ENCODE data around the gene MPST.

The MPST gene

GRCh38 chr22:37024339-37025157, 5.0 kb downstream of the MPST start:
- TF ChIP-seq EZH2phosphoT487 (IDR thresholded peaks at IDR 0.05; ENCODE audit: borderline replicate concordance), result no peak
- TF ChIP-seq, protein P1, sequence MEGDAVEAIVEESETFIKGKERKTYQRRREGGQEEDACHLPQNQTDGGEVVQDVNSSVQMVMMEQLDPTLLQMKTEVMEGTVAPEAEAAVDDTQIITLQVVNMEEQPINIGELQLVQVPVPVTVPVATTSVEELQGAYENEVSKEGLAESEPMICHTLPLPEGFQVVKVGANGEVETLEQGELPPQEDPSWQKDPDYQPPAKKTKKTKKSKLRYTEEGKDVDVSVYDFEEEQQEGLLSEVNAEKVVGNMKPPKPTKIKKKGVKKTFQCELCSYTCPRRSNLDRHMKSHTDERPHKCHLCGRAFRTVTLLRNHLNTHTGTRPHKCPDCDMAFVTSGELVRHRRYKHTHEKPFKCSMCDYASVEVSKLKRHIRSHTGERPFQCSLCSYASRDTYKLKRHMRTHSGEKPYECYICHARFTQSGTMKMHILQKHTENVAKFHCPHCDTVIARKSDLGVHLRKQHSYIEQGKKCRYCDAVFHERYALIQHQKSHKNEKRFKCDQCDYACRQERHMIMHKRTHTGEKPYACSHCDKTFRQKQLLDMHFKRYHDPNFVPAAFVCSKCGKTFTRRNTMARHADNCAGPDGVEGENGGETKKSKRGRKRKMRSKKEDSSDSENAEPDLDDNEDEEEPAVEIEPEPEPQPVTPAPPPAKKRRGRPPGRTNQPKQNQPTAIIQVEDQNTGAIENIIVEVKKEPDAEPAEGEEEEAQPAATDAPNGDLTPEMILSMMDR (conservative IDR thresholded peaks at IDR 0.05; ENCODE audit: low read length), result no peak
- Histone ChIP-seq H3K4me3 (ENCODE audit: low read length, poor library complexity, severe bottlenecking) (no peak overlapping the region), H3K4me2 (ENCODE audit: low read depth, low read length, poor library complexity, severe bottlenecking) (peak overlapping the region; percentile 9), H3K4me1 (ENCODE audit: insufficient read depth, low read length, poor library complexity, severe bottlenecking) (peaks cover 12% of the 10 kb centered on the region), H3K36me3 (ENCODE audit: insufficient read depth, low read length) (peaks cover 17% of the 10 kb centered on the region; the same call in 1 of the 2 replicates), H3K9me3 (ENCODE audit: insufficient read depth, low read depth, low read length) (no peaks in the 10 kb centered on the region), H3K9me2 (replicated peaks; ENCODE audit: low read depth, low read length) (no peaks in the 10 kb centered on the region), H3K27me3 (ENCODE audit: insufficient read depth, low read length, poor library complexity, severe bottlenecking) (peaks cover 5% of the 10 kb centered on the region), H4K20me1 (ENCODE audit: insufficient read depth, low read length, poor library complexity, severe bottlenecking) (peaks cover 16% of the 10 kb centered on the region), H2AFZ (ENCODE audit: low read length) (no peak overlapping the region), H3K9ac (ENCODE audit: low read depth, low read length, poor library complexity, severe bottlenecking) (no peak overlapping the region), H3F3A (ENCODE audit: low read depth) (no peaks in the 10 kb centered on the region), H3K79me2 (ENCODE audit: insufficient read depth, low read length) (peaks cover 52% of the 10 kb centered on the region)

DNA sequence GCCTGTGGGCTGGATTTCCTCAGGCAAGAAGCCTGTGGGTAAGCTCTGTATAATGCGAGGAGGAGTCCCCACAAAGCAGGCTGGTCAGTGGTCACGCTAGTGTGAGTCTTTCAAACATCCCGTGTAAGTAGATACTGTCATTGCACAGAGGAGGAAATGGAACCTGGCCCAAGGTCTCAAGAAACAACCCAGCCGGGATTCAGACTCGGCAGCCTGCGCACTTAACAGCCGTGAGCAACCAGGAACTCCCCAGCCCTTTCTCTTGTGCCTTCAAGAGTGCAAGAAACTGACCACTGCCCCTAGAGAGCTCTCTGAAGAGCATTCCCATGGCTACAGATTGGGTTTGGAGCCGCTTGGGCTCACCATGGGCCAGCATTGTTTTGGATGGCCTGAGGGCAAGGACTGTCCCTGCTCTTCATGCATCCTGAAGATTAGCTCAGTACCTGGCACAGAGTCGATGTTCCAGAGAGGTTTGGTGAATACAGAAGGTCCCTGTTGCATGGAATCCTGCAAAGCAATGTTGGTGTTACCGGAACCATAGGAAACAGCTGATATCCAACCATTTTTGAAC, 6.0 kb downstream of the MPST start:
- TF ChIP-seq, protein P1 (conservative IDR thresholded peaks at IDR 0.05; ENCODE audit: low read length), result no peak
- no peak for TF ChIP-seq EZH2phosphoT487 (IDR thresholded peaks at IDR 0.05; ENCODE audit: borderline replicate concordance)
- H3K27me3 ChIP-seq (ENCODE audit: insufficient read depth, low read length, poor library complexity, severe bottlenecking), result no peaks in the 10 kb centered on the region
- H3K79me2 ChIP-seq (ENCODE audit: insufficient read depth, low read length), result peaks cover 42% of the 10 kb centered on the region
- H3F3A ChIP-seq (ENCODE audit: low read depth), result no peaks in the 10 kb centered on the region
- no peaks in the 10 kb centered on the region for H3K9me2 ChIP-seq (replicated peaks; ENCODE audit: low read depth, low read length)
- no peak overlapping the region for H3K9ac ChIP-seq (ENCODE audit: low read depth, low read length, poor library complexity, severe bottlenecking)
- no peaks in the 10 kb centered on the region for H3K9me3 ChIP-seq (ENCODE audit: insufficient read depth, low read depth, low read length)
- H3K4me3 ChIP-seq (ENCODE audit: low read length, poor library complexity, severe bottlenecking), result no peak overlapping the region
- no peak overlapping the region for H2AFZ ChIP-seq (ENCODE audit: low read length)
- H3K4me2 ChIP-seq (ENCODE audit: low read depth, low read length, poor library complexity, severe bottlenecking), result no peak overlapping the region
- H3K36me3 ChIP-seq (ENCODE audit: insufficient read depth, low read length), result peaks cover 24% of the 10 kb centered on the region; the same call in 1 of the 2 replicates
- peaks cover 12% of the 10 kb centered on the region for H3K4me1 ChIP-seq (ENCODE audit: insufficient read depth, low read length, poor library complexity, severe bottlenecking)
- peaks cover 16% of the 10 kb centered on the region for H4K20me1 ChIP-seq (ENCODE audit: insufficient read depth, low read length, poor library complexity, severe bottlenecking)

DNA sequence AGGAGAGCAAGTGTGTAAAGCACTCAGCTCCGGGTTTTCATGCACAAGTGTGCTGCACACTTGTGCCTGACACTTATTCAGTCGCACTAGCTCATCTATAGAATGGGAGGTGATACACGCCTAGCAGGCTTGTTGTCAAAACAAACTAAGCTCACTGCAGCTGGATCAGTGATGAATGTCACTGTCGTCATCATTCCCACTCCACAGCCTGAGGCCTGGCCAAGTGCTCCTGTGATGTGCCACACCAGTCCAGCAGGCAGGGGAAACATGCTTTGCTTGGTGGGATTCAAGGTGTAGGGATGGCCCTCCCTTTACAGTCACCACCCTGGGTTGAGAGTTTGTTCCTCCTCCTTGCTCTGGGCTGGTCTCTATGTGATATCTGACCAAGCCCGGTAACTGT, 6.8 kb downstream of the MPST start:
- no peak overlapping the region for H3K4me2 ChIP-seq (ENCODE audit: low read depth, low read length, poor library complexity, severe bottlenecking)
- H3K27me3 ChIP-seq (ENCODE audit: insufficient read depth, low read length, poor library complexity, severe bottlenecking), result no peaks in the 10 kb centered on the region
- H3K79me2 ChIP-seq (ENCODE audit: insufficient read depth, low read length), result peaks cover 35% of the 10 kb centered on the region
- TF ChIP-seq, protein P1 (conservative IDR thresholded peaks at IDR 0.05; ENCODE audit: low read length), result no peak
- no peak for TF ChIP-seq EZH2phosphoT487 (IDR thresholded peaks at IDR 0.05; ENCODE audit: borderline replicate concordance)
- peaks cover 16% of the 10 kb centered on the region for H4K20me1 ChIP-seq (ENCODE audit: insufficient read depth, low read length, poor library complexity, severe bottlenecking)
- no peak overlapping the region for H3K9ac ChIP-seq (ENCODE audit: low read depth, low read length, poor library complexity, severe bottlenecking)
- H3F3A ChIP-seq (ENCODE audit: low read depth), result no peaks in the 10 kb centered on the region
- H3K4me3 ChIP-seq (ENCODE audit: low read length, poor library complexity, severe bottlenecking), result no peak overlapping the region
- H3K36me3 ChIP-seq (ENCODE audit: insufficient read depth, low read length), result peaks cover 24% of the 10 kb centered on the region; the same call in 1 of the 2 replicates
- H2AFZ ChIP-seq (ENCODE audit: low read length), result no peak overlapping the region
- H3K4me1 ChIP-seq (ENCODE audit: insufficient read depth, low read length, poor library complexity, severe bottlenecking), result peaks cover 12% of the 10 kb centered on the region
- H3K9me3 ChIP-seq (ENCODE audit: insufficient read depth, low read depth, low read length), result no peaks in the 10 kb centered on the region
- no peaks in the 10 kb centered on the region for H3K9me2 ChIP-seq (replicated peaks; ENCODE audit: low read depth, low read length)

All from Loucy (cell line).